ENCODE data around the gene DYNLL2. TPM values are rescaled to one million over a fixed set of nuclear protein-coding genes. Genes with fewer than 3 reads are reported as not detected.
"Not testable (repeated sequence)": the region's sequence is repeated elsewhere in the genome, so short reads cannot be mapped to it uniquely, and the experiment has no call there.

Gene DYNLL2
- polyA plus RNA-seq, 1 donor (not counting 4 experiments of a cell fraction or from before 2014, with no cell fraction given) = 21.5 TPM

GRCh38 chr17:58136669-58137279 is 53.6 kb downstream of the DYNLL2 start:
- Histone ChIP-seq H4K20me1 (ENCODE audit: control insufficient read depth, extremely low read depth, insufficient read depth, low read length) (no peaks in the 10 kb centered on the region), H3K27ac (ENCODE audit: control insufficient read depth, insufficient read depth, low read length) (no peak overlapping the region), H3K9me3 (ENCODE audit: control insufficient read depth, low read depth, low read length) (no peaks in the 10 kb centered on the region), H3K79me2 (ENCODE audit: control insufficient read depth, insufficient read depth, low read length) (no peaks in the 10 kb centered on the region), H3K27me3 (ENCODE audit: control insufficient read depth, extremely low read depth, insufficient read depth, low read length) (peaks cover 20% of the 10 kb centered on the region), H2AFZ (ENCODE audit: control insufficient read depth, low read length) (no peak overlapping the region), H3K4me2 (ENCODE audit: control insufficient read depth, extremely low read depth, insufficient read depth, low read depth, low read length) (no peak overlapping the region), H3K4me3 (ENCODE audit: control insufficient read depth in 2 of 3, extremely low read depth in 1 of 3, insufficient read depth in 2 of 3, low read depth in 1 of 3, low read length in 3 of 3) (no peak overlapping the region), H3K9me1 (ENCODE audit: control insufficient read depth, extremely low read depth, insufficient read depth, low read length) (no peaks in the 10 kb centered on the region), H3K36me3 (ENCODE audit: control insufficient read depth in 2 of 2, extremely low read depth in 1 of 2, insufficient read depth in 2 of 2, low read length in 2 of 2) (no peaks in the 10 kb centered on the region), H3K4me1 (ENCODE audit: control insufficient read depth, extremely low read depth, insufficient read depth, low read length) (no peaks in the 10 kb centered on the region), H3K9ac (ENCODE audit: control insufficient read depth, extremely low read depth, insufficient read depth, low read length) (no peak overlapping the region)
- DNase-seq (ENCODE audit: low read depth, low spot score) (no peak), FAIRE-seq (no peak)
- TF ChIP-seq EZH2 (IDR thresholded peaks at IDR 0.05; ENCODE audit: low read length) (no peak), CTCF (optimal IDR thresholded peaks at IDR 0.05 in 1 of 3, IDR thresholded peaks at IDR 0.05 in 1 of 3, conservative IDR thresholded peaks at IDR 0.05 in 1 of 3; ENCODE audit: extremely low read depth in 1 of 3, insufficient read depth in 2 of 3, low read length in 3 of 3) (peak; percentile 40 to 60 (median 49))
- dilution Hi-C loops (cut with MboI; ENCODE audit: extremely low pct_ligation_motif_present, low sequenced_read_pairs) = no loop called here

- no peak overlapping the region for H2AFZ ChIP-seq (ENCODE audit: control insufficient read depth, low read length)
- dilution Hi-C loops (cut with MboI; ENCODE audit: extremely low pct_ligation_motif_present, low sequenced_read_pairs) = no loop called here
- no peak overlapping the region for H3K27ac ChIP-seq (ENCODE audit: control insufficient read depth, insufficient read depth, low read length)
- peaks cover 9% of the 10 kb centered on the region for H3K27me3 ChIP-seq (ENCODE audit: control insufficient read depth, extremely low read depth, insufficient read depth, low read length)
- TF ChIP-seq EZH2 (IDR thresholded peaks at IDR 0.05; ENCODE audit: low read length) (no peak), CTCF (optimal IDR thresholded peaks at IDR 0.05 in 1 of 3, IDR thresholded peaks at IDR 0.05 in 1 of 3, conservative IDR thresholded peaks at IDR 0.05 in 1 of 3; ENCODE audit: extremely low read depth in 1 of 3, insufficient read depth in 2 of 3, low read length in 3 of 3) (no peak)
- DNase-seq (ENCODE audit: low read depth, low spot score) = no peak
- no peaks in the 10 kb centered on the region for H3K36me3 ChIP-seq (ENCODE audit: control insufficient read depth in 2 of 2, extremely low read depth in 1 of 2, insufficient read depth in 2 of 2, low read length in 2 of 2)
- H3K4me3 ChIP-seq (ENCODE audit: control insufficient read depth in 2 of 3, extremely low read depth in 1 of 3, insufficient read depth in 2 of 3, low read depth in 1 of 3, low read length in 3 of 3) = no peak overlapping the region
- H4K20me1 ChIP-seq (ENCODE audit: control insufficient read depth, extremely low read depth, insufficient read depth, low read length) = no peaks in the 10 kb centered on the region
- no peak for FAIRE-seq
- H3K79me2 ChIP-seq (ENCODE audit: control insufficient read depth, insufficient read depth, low read length) = no peaks in the 10 kb centered on the region
- H3K4me2 ChIP-seq (ENCODE audit: control insufficient read depth, extremely low read depth, insufficient read depth, low read depth, low read length) = no peak overlapping the region
- no peaks in the 10 kb centered on the region for H3K9me3 ChIP-seq (ENCODE audit: control insufficient read depth, low read depth, low read length)
- H3K9ac ChIP-seq (ENCODE audit: control insufficient read depth, extremely low read depth, insufficient read depth, low read length) = no peak overlapping the region
- H3K4me1 ChIP-seq (ENCODE audit: control insufficient read depth, extremely low read depth, insufficient read depth, low read length) = no peaks in the 10 kb centered on the region
- no peaks in the 10 kb centered on the region for H3K9me1 ChIP-seq (ENCODE audit: control insufficient read depth, extremely low read depth, insufficient read depth, low read length)
Observed at GRCh38 chr17:58141505-58141904, 58.3 kb downstream of the DYNLL2 start.

GRCh38 chr17:58143335-58143734 is 60.1 kb downstream of the DYNLL2 start:
- H3K4me1 ChIP-seq (ENCODE audit: control insufficient read depth, extremely low read depth, insufficient read depth, low read length); H3K4me2 ChIP-seq (ENCODE audit: control insufficient read depth, extremely low read depth, insufficient read depth, low read depth, low read length); H4K20me1 ChIP-seq (ENCODE audit: control insufficient read depth, extremely low read depth, insufficient read depth, low read length); FAIRE-seq; H3K27ac ChIP-seq (ENCODE audit: control insufficient read depth, insufficient read depth, low read length); H3K9ac ChIP-seq (ENCODE audit: control insufficient read depth, extremely low read depth, insufficient read depth, low read length); H3K9me3 ChIP-seq (ENCODE audit: control insufficient read depth, low read depth, low read length); H2AFZ ChIP-seq (ENCODE audit: control insufficient read depth, low read length); dilution Hi-C loops (cut with MboI; ENCODE audit: extremely low pct_ligation_motif_present, low sequenced_read_pairs); DNase-seq (ENCODE audit: low read depth, low spot score); H3K27me3 ChIP-seq (ENCODE audit: control insufficient read depth, extremely low read depth, insufficient read depth, low read length); H3K4me3 ChIP-seq (ENCODE audit: control insufficient read depth in 2 of 3, extremely low read depth in 1 of 3, insufficient read depth in 2 of 3, low read depth in 1 of 3, low read length in 3 of 3); H3K9me1 ChIP-seq (ENCODE audit: control insufficient read depth, extremely low read depth, insufficient read depth, low read length); H3K36me3 ChIP-seq (ENCODE audit: control insufficient read depth in 2 of 2, extremely low read depth in 1 of 2, insufficient read depth in 2 of 2, low read length in 2 of 2); H3K79me2 ChIP-seq (ENCODE audit: control insufficient read depth, insufficient read depth, low read length): not testable (repeated sequence)

Data from keratinocyte (primary cell).